ENCODE measurements around the gene MAML2.

- TF ChIP-seq CTCF (IDR thresholded peaks at IDR 0.05) (no peak), REST (IDR thresholded peaks at IDR 0.05; ENCODE audit: insufficient read depth in 1 of 2, low read depth in 2 of 2, low read length in 1 of 2) (no peak)
Measured at GRCh38 chr11:96073536-96073935, 269.5 kb downstream of the MAML2 start.

Data from Panc1 (cell line).